HG03060 (cell line): ENCODE measurements around the gene ATP13A3.

Experiments used
- ATAC-seq: cut with Tn5 transposase; IDR thresholded peaks from one replicate; pipeline ENCODE4 v1.9.1; 2021; ENCODE audit warnings: low read depth, moderate number of reproducible peaks; ENCODE audit not compliant: unreplicated experiment

The ATP13A3 gene

GRCh38 chr3:194379231-194379630 lies 107.6 kb downstream of the ATP13A3 start:
- ATAC-seq = no peak

GRCh38 chr3:194377708-194378107 lies 109.1 kb downstream of the ATP13A3 start:
- no peak for ATAC-seq

- no peak for ATAC-seq
These were observed 110.6 kb downstream of the ATP13A3 start for GRCh38 chr3:194376241-194376560.

GRCh38 chr3:194375473-194376240 lies 111.1 kb downstream of the ATP13A3 start:
- ATAC-seq = no peak

- ATAC-seq = no peak
These were observed 111.9 kb downstream of the ATP13A3 start for GRCh38 chr3:194374935-194375334.

GRCh38 chr3:194373899-194374298 lies 112.9 kb downstream of the ATP13A3 start:
- no peak for ATAC-seq

GRCh38 chr3:194373028-194373427 lies 113.8 kb downstream of the ATP13A3 start:
- ATAC-seq = no peak

- no peak for ATAC-seq
These were observed 116.0 kb downstream of the ATP13A3 start for GRCh38 chr3:194370753-194371152.

- ATAC-seq = no peak
These were observed 117.1 kb downstream of the ATP13A3 start, which contains the start of gene LRRC15 for GRCh38 chr3:194369522-194370279. Gene LRRC15 (minus strand): TSS chr3:194369743. CDS start chr3:194361043, 8,700 bp downstream.

GRCh38 chr3:194368918-194369317 lies 117.9 kb downstream of the ATP13A3 start:
- no peak for ATAC-seq

- no peak for ATAC-seq
These were observed 118.6 kb downstream of the ATP13A3 start for GRCh38 chr3:194367992-194368841.

GRCh38 chr3:194365978-194366490 lies 120.8 kb downstream of the ATP13A3 start:
- ATAC-seq = no peak

GRCh38 chr3:194365526-194365925 lies 121.3 kb downstream of the ATP13A3 start:
- ATAC-seq = no peak

GRCh38 chr3:194364652-194365434 lies 122.0 kb downstream of the ATP13A3 start:
- ATAC-seq = no peak

GRCh38 chr3:194364314-194364651 lies 122.5 kb downstream of the ATP13A3 start:
- no peak for ATAC-seq

- no peak for ATAC-seq
These were observed 126.2 kb downstream of the ATP13A3 start for GRCh38 chr3:194360568-194360967.

GRCh38 chr3:194357681-194358080 lies 129.1 kb downstream of the ATP13A3 start:
- no peak for ATAC-seq

GRCh38 chr3:194355379-194355778 lies 131.4 kb downstream of the ATP13A3 start:
- ATAC-seq = no peak

GRCh38 chr3:194354315-194354714 lies 132.5 kb downstream of the ATP13A3 start:
- ATAC-seq = no peak
